B cell (primary cell): ENCODE data around the gene TK2. TPM values are rescaled to one million over a fixed set of nuclear protein-coding genes. Genes with fewer than 3 reads are reported as not detected.
A peak's percentile ranks its signal among the peaks of the same experiment; 100 is the strongest.

Experiments used
- ATAC-seq: fragments of 200-7000 bp; cut with Tn5 transposase; one replicate; pipeline ENCODE4 v1.10.0; 2021; ENCODE audit warnings: low read depth, mild to moderate bottlenecking, moderate number of reproducible peaks, moderate library complexity
- CTCF ChIA-PET: fragments of 350-600 bp; sonication (Branson Sonifier 250); formaldehyde crosslinking; loops from one replicate; lab custom pipeline; 2021; ENCODE audit warnings: antibody characterized with exemption, inconsistent platforms; lab: Charles Lee
- POLR2A ChIA-PET: fragments of 350-600 bp; sonication (Branson Sonifier 250); formaldehyde crosslinking; loops from one replicate; lab custom pipeline; 2021; ENCODE audit warnings: antibody characterized with exemption; lab: Charles Lee
- DNase-seq: peaks from one replicate; pipeline ENCODE4 v3.0.0; 2013
- H2AFZ ChIP-seq: 2 replicates; pipeline ENCODE4 v1.6.1; 2012; ENCODE audit warnings: mild to moderate bottlenecking, low read depth, low read length; ENCODE audit not compliant: insufficient read depth, poor library complexity, severe bottlenecking
- H3K27ac ChIP-seq, 2 donors: 1 replicate in 1 of 2; 2 replicates in 1 of 2; pipeline ENCODE4 v1.5.1; 2012 to 2013; ENCODE audit warnings: low read length in 2 of 2, mild to moderate bottlenecking in 2 of 2, moderate library complexity in 1 of 2
- H3K27me3 ChIP-seq, 4 experiments: fragments of 200-600 bp in 1 of 4; sonication (generic) in 1 of 4; replicated peaks in 1 of 4; 1 replicate in 2 of 4; 2 replicates in 2 of 4; pipeline versions ENCODE4 v1.6.1 to v1.7.0; 2013 to 2016; ENCODE audit warnings: low read length in 3 of 4, mild to moderate bottlenecking in 2 of 4, mixed read lengths in 1 of 4, moderate library complexity in 1 of 4; ENCODE audit not compliant: insufficient read depth in 4 of 4, control insufficient read depth in 3 of 4; ENCODE audit errors: control extremely low read depth in 1 of 4
- H3K36me3 ChIP-seq, 2 experiments: replicated peaks in 1 of 2; 1 replicate in 1 of 2; 2 replicates in 1 of 2; pipeline versions ENCODE4 v1.6.1 to v1.7.1; 2013; ENCODE audit warnings: low read length in 1 of 2; ENCODE audit not compliant: insufficient read depth in 2 of 2, control insufficient read depth in 1 of 2; ENCODE audit errors: control extremely low read depth in 1 of 2, extremely low read depth in 1 of 2
- H3K4me1 ChIP-seq, 2 donors: fragments of 200-600 bp in 1 of 2; sonication (generic) in 1 of 2; 1 replicate in 1 of 2; 2 replicates in 1 of 2; pipeline versions ENCODE4 v1.5.1 to v1.6.1; 2013 to 2017; ENCODE audit warnings: low read length in 2 of 2; ENCODE audit not compliant: control insufficient read depth in 2 of 2, insufficient read depth in 2 of 2
- H3K4me2 ChIP-seq: replicated peaks from 2 replicates; pipeline ENCODE3; 2012; ENCODE audit warnings: mild to moderate bottlenecking, low read depth, low read length; ENCODE audit not compliant: poor library complexity, severe bottlenecking
- H3K4me3 ChIP-seq, 5 experiments: fragments of 200-600 bp in 1 of 5; sonication (generic) in 1 of 5; 1 replicate in 3 of 5; 2 replicates in 2 of 5; pipeline versions ENCODE4 v1.5.1 to v1.7.0; 2011 to 2016; ENCODE audit warnings: low read length in 4 of 5, mild to moderate bottlenecking in 4 of 5, low read depth in 2 of 5, control low read depth in 1 of 5, moderate library complexity in 1 of 5; ENCODE audit not compliant: insufficient read depth in 1 of 5; ENCODE audit errors: control extremely low read depth in 1 of 5, extremely low read depth in 1 of 5
- H3K79me2 ChIP-seq: fragments of 200-600 bp; sonication (generic); one replicate; pipeline ENCODE4 v1.6.0; 2016; ENCODE audit warnings: low read length; ENCODE audit not compliant: control insufficient read depth, insufficient read depth
- H3K9ac ChIP-seq: fragments of 200-600 bp; sonication (generic); 2 replicates; pipeline ENCODE4 v1.6.1; 2017; ENCODE audit warnings: mild to moderate bottlenecking, low read length, moderate library complexity
- H3K9me3 ChIP-seq, 3 donors: one replicate each; pipeline versions ENCODE4 v1.6.1 to v1.7.1; 2013; ENCODE audit warnings: low read length in 2 of 3; ENCODE audit not compliant: control insufficient read depth in 2 of 3, insufficient read depth in 1 of 3; ENCODE audit errors: control extremely low read depth in 1 of 3
- H4K20me1 ChIP-seq: 2 replicates; pipeline ENCODE4 v1.6.0; 2012; ENCODE audit warnings: mild to moderate bottlenecking, low read length; ENCODE audit not compliant: insufficient read depth, control insufficient read depth, poor library complexity, severe bottlenecking
- H3K27ac Mint-ChIP-seq: one replicate; pipeline ENCODE4 v1.8.0; 2021; ENCODE audit warnings: mixed read lengths
- H3K27me3 Mint-ChIP-seq: one replicate; pipeline ENCODE4 v1.8.0; 2021; ENCODE audit warnings: mixed read lengths
- H3K4me1 Mint-ChIP-seq: one replicate; pipeline ENCODE4 v1.8.0; 2021; ENCODE audit warnings: mixed read lengths
- H3K4me3 Mint-ChIP-seq: one replicate; pipeline ENCODE4 v1.8.0; 2021; ENCODE audit warnings: mixed read lengths
- H3K9me3 Mint-ChIP-seq: one replicate; pipeline ENCODE4 v1.8.0; 2022; ENCODE audit warnings: mixed read lengths; ENCODE audit not compliant: insufficient read depth
- EZH2 ChIP-seq: IDR thresholded peaks from 2 replicates; pipeline ENCODE4 v1.6.1; 2012; ENCODE audit warnings: borderline replicate concordance, low read depth, mild to moderate bottlenecking, moderate library complexity, low read length; ENCODE audit not compliant: insufficient read depth, poor library complexity, severe bottlenecking
- WGBS: methylation state at CpG from one replicate; pipeline ENCODE4 v1.1.5; 2013; ENCODE audit warnings: missing lambda C conversion rate; ENCODE audit not compliant: insufficient coverage; 5-methylcytosine and 5-hydroxymethylcytosine counted together
- intact Hi-C: fragments of 100-400 bp; cut with micrococcal nuclease; formaldehyde crosslinking; loops from one replicate; pipeline ENCODE4 v1.10.0; 2022
- polyA plus RNA-seq: library from polyadenylated mRNA; depleted of rRNA; stranded (reverse); fragments of >200 nt; gene quantifications from 2 replicates; pipeline ENCODE4 v1.2.3, GENCODE V29; 2012
- total RNA-seq, 2 donors: library from RNA; stranded (reverse); fragments of 120-200 nt in 1 of 2; gene quantifications; 1 replicate in 1 of 2; 2 replicates in 1 of 2; pipeline versions ENCODE4 v1.2.3 to v1.2.4, GENCODE V29; 2013 to 2022
- TF ChIP-seq, protein P1 (sequence below): fragments of 200-600 bp; IDR thresholded peaks from one replicate; pipeline ENCODE4 v1.8.0; 2022; ENCODE audit warnings: antibody characterized with exemption, mild to moderate bottlenecking

Gene TK2
- total and polyA plus RNA-seq, 2 donors (not counting 1 experiment from before 2014, with no cell fraction given) = 2.9 to 9.7 TPM

DNA sequence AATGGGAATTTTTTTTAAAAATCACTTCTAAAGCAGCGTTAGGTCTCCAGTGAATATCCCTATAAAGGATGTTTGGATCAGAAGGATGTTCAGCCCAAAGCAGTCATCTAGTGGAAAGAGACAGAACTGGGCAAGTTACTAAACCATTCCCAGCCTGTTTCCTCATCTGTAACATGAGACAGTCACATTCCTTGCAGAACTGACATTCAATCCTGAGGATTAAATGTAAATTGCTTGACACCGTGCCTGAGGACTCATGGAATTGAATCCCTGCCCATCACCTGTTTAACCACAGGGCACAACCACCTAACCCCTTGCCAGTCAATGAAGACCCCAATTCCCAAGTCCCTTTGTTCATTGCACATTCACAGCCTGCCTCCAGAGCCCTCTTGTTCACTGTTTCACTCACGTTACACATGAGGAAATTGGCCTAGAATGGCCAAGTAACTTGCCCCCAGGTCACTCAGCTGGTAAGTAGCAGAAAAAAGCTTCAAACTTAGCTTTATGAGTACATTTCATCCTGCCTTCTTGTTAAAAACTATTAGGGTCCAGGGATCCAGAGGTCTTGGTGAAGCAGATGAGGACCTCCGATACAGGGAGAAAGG lies 30.8 kb upstream of the TK2 start:
- peaks cover 5% of the 10 kb centered on the region for H4K20me1 ChIP-seq
- no peak overlapping the region for H3K27ac ChIP-seq
- Mint-ChIP-seq H3K9me3 (no peaks in the 10 kb centered on the region), H3K27ac (no peak overlapping the region), H3K27me3 (peaks cover 48% of the 10 kb centered on the region), H3K4me3 (no peak overlapping the region), H3K4me1 (peaks cover 18% of the 10 kb centered on the region)
- intact Hi-C loops = no loop called here
- CTCF ChIA-PET = interaction anchor here (1.2 to 4.6 kb wide), 4 partner anchors 9 to 98 kb away, joined by 3 to 20 read pairs (median 9); no protein-coding TSS in a partner anchor
- H3K4me3 ChIP-seq = no peak overlapping the region
- H2AFZ ChIP-seq = no peak overlapping the region
- no peak overlapping the region for H3K9ac ChIP-seq
- no peaks in the 10 kb centered on the region for H3K36me3 ChIP-seq
- no peaks in the 10 kb centered on the region for H3K79me2 ChIP-seq
- H3K4me2 ChIP-seq = no peak overlapping the region
- peaks cover 0 to 2% (median 0%) of the 10 kb centered on the region in 3 donors for H3K9me3 ChIP-seq
- H3K4me1 ChIP-seq = peaks cover 17 to 22% of the 10 kb centered on the region in 2 donors
- DNase-seq (no peak), ATAC-seq (no peak)
- no peak for TF ChIP-seq EZH2
- POLR2A ChIA-PET = interaction anchor here (1.3 kb wide), 1 partner anchor 57 kb away, joined by 7 read pairs; no protein-coding TSS in a partner anchor
- H3K27me3 ChIP-seq = peaks cover 0 to 39% (median 31%) of the 10 kb centered on the region in 4 experiments
- 96% methylated on average over 3 of the region's 4 CpGs for WGBS

DNA sequence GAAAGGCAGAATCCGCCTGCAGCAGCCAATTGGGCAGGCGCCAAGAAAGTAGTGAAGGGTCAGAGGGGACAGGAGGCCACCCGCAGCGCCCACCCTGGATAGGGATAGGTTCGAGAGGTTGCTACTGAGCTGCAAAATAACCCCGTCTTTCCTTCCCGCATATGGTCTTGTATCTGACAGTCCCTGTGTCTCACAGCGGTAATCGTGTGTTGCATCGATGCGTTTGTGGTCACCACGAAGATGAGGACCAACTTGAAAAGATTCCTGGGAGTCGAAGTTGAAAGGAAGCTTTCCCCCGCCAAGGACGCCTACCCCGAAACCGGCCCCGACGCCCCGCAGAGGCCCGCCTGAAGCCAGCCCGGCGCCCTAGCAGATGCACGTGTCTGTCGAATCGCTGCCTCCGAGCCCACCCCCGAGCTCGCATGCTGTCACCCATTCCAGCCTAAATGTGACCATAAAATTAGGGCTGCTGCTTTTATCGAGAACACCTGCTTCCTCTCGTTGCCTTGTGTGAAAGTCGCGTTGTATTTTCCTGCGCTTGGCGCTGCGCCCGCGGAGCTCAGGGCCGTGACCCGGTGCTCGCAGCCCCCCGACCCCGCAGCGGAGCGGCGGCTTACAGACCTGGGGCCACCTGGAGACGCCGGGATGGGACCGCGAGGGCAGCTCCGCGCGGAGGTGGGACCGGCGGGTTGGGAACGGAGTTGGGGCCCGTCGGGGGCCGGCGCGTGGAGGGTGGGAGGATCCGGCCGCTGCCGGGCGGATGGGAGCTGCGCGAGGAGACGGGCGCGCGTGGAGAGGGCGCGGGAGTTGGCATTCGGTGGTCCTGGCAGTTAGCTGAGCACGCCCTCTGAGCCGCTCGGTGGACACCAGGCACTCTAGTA lies 29.0 kb upstream of the TK2 start, which contains the start of gene CMTM2:
Gene CMTM2, plus strand, starts transcription at position 813 of the 881 bp plus-strand sequence. CDS start 145 bp downstream, outside the sequence.
- peaks cover 14% of the 10 kb centered on the region for H3K4me1 Mint-ChIP-seq
- Histone ChIP-seq H3K4me1 (peaks cover 13 to 19% of the 10 kb centered on the region in 2 donors), H4K20me1 (peaks cover 5% of the 10 kb centered on the region), H3K27me3 (peaks cover 0 to 39% (median 30%) of the 10 kb centered on the region in 4 experiments), H3K4me3 (peak within 1 kb of the TSS; percentile 12 to 51 (median 30)), H3K79me2 (no peaks in the 10 kb centered on the region), H3K4me2 (peak within 1 kb of the TSS; percentile 90), H2AFZ (peak within 1 kb of the TSS; percentile 84), H3K27ac (no peak within 1 kb of the TSS), H3K9me3 (peaks cover 0 to 2% (median 0%) of the 10 kb centered on the region in 3 donors), H3K9ac (peak within 1 kb of the TSS; percentile 53), H3K36me3 (no peaks in the 10 kb centered on the region)
- intact Hi-C loops = no loop called here
- peaks cover 47% of the 10 kb centered on the region for H3K27me3 Mint-ChIP-seq
- ChIA-PET POLR2A (no interaction called here), CTCF (interaction anchor here (1.1 to 4.6 kb wide), 9 partner anchors 9 to 110 kb away, joined by 3 to 20 read pairs (median 7); no protein-coding TSS in a partner anchor)
- no peak for ATAC-seq
- peak within 1 kb of the TSS; percentile 32 for H3K27ac Mint-ChIP-seq
- TF ChIP-seq EZH2 = peak; percentile 11
- TF ChIP-seq, protein P1, sequence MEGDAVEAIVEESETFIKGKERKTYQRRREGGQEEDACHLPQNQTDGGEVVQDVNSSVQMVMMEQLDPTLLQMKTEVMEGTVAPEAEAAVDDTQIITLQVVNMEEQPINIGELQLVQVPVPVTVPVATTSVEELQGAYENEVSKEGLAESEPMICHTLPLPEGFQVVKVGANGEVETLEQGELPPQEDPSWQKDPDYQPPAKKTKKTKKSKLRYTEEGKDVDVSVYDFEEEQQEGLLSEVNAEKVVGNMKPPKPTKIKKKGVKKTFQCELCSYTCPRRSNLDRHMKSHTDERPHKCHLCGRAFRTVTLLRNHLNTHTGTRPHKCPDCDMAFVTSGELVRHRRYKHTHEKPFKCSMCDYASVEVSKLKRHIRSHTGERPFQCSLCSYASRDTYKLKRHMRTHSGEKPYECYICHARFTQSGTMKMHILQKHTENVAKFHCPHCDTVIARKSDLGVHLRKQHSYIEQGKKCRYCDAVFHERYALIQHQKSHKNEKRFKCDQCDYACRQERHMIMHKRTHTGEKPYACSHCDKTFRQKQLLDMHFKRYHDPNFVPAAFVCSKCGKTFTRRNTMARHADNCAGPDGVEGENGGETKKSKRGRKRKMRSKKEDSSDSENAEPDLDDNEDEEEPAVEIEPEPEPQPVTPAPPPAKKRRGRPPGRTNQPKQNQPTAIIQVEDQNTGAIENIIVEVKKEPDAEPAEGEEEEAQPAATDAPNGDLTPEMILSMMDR = no peak
- WGBS = 10% methylated on average over 75 of the region's 77 CpGs
- peak within 1 kb of the TSS; percentile 85 for H3K4me3 Mint-ChIP-seq
- peak; percentile 49 for DNase-seq
- no peaks in the 10 kb centered on the region for H3K9me3 Mint-ChIP-seq
